A673 (cell line): ENCODE data around the gene REN. TPM values are rescaled to one million over a fixed set of nuclear protein-coding genes. Genes with fewer than 3 reads are reported as not detected.

Experiments
- BruUV-seq: library from RNA; stranded (reverse); fragments of 400-500 nt; replicated peaks from 2 replicates; lab custom pipeline; 2021; lab: Mats Ljungman, UMichigan
- CTCF ChIA-PET: fragments of 300-600 bp; sonication (Branson Sonifier 250); formaldehyde crosslinking; loops from one replicate; lab custom pipeline; 2022; ENCODE audit warnings: antibody characterized with exemption; lab: Charles Lee
- POLR2A ChIA-PET: fragments of 300-600 bp; sonication (Branson Sonifier 250); formaldehyde crosslinking; loops from one replicate; lab custom pipeline; 2022; ENCODE audit warnings: antibody characterized with exemption; ENCODE audit not compliant: low non-redundant PET; lab: Charles Lee
- DNase-seq: peaks from one replicate; pipeline ENCODE4 v3.0.0-alpha.2; 2015; ENCODE audit warnings: low spot score
- H3K27ac ChIP-seq: fragments of 200-600 bp; sonication (generic); 2 replicates; pipeline ENCODE4 v1.5.1; 2016; ENCODE audit warnings: mixed run types, low read depth, mild to moderate bottlenecking, mixed read lengths, antibody characterized with exemption, low read length; ENCODE audit not compliant: poor library complexity, severe bottlenecking
- H3K27me3 ChIP-seq: fragments of 200-600 bp; sonication (generic); replicated peaks from 2 replicates; pipeline ENCODE4 v1.6.1; 2017; ENCODE audit warnings: mixed run types, low read depth, mild to moderate bottlenecking, mixed read lengths, antibody characterized with exemption, low read length; ENCODE audit not compliant: insufficient read depth, poor library complexity
- H3K36me3 ChIP-seq: fragments of 200-600 bp; sonication (generic); 2 replicates; pipeline ENCODE4 v1.6.1; 2016; ENCODE audit warnings: mixed run types, mild to moderate bottlenecking, mixed read lengths, antibody characterized with exemption, low read length; ENCODE audit not compliant: insufficient read depth, poor library complexity, severe bottlenecking
- H3K4me1 ChIP-seq: fragments of 200-600 bp; sonication (generic); 2 replicates; pipeline ENCODE4 v1.6.1; 2017; ENCODE audit warnings: mixed run types, mild to moderate bottlenecking, mixed read lengths, antibody characterized with exemption, low read length; ENCODE audit not compliant: insufficient read depth, poor library complexity, severe bottlenecking
- H3K4me3 ChIP-seq: fragments of 200-600 bp; sonication (generic); 2 replicates; pipeline ENCODE4 v1.5.1; 2016; ENCODE audit warnings: low read depth, mixed run types, mild to moderate bottlenecking, mixed read lengths, low read length; ENCODE audit not compliant: poor library complexity, severe bottlenecking
- H3K9me3 ChIP-seq: fragments of 200-600 bp; sonication (generic); 2 replicates; pipeline ENCODE4 v1.6.1; 2016; ENCODE audit warnings: mixed run types, low read depth, mild to moderate bottlenecking, mixed read lengths, antibody characterized with exemption, low read length; ENCODE audit not compliant: poor library complexity, severe bottlenecking
- EZH2 ChIP-seq: fragments of 200-600 bp; sonication (generic); IDR thresholded peaks from 2 replicates; pipeline ENCODE4 v1.6.1; 2017; ENCODE audit warnings: borderline replicate concordance, low read depth, mild to moderate bottlenecking, mixed read lengths, antibody characterized with exemption, low read length; ENCODE audit not compliant: poor library complexity, severe bottlenecking
- intact Hi-C: fragments of 100-400 bp; cut with micrococcal nuclease; formaldehyde crosslinking; loops from one replicate; pipeline ENCODE4 v1.10.0; 2022; ENCODE audit not compliant: unreplicated experiment
- total RNA-seq: library from RNA; stranded (reverse); gene quantifications from 2 replicates; pipeline ENCODE4 v1.2.3, GENCODE V29; 2021
- TF ChIP-seq, protein P1 (sequence below): fragments of 300-800, 200-600 bp; sonication (generic); conservative IDR thresholded peaks from 2 replicates; pipeline ENCODE4 v1.5.1; 2017; ENCODE audit warnings: low read depth, mild to moderate bottlenecking, antibody characterized with exemption, low read length, moderate library complexity, mixed read lengths

REN gene
- total RNA-seq, 1 experiment from 2014 or later: not detected

DNA sequence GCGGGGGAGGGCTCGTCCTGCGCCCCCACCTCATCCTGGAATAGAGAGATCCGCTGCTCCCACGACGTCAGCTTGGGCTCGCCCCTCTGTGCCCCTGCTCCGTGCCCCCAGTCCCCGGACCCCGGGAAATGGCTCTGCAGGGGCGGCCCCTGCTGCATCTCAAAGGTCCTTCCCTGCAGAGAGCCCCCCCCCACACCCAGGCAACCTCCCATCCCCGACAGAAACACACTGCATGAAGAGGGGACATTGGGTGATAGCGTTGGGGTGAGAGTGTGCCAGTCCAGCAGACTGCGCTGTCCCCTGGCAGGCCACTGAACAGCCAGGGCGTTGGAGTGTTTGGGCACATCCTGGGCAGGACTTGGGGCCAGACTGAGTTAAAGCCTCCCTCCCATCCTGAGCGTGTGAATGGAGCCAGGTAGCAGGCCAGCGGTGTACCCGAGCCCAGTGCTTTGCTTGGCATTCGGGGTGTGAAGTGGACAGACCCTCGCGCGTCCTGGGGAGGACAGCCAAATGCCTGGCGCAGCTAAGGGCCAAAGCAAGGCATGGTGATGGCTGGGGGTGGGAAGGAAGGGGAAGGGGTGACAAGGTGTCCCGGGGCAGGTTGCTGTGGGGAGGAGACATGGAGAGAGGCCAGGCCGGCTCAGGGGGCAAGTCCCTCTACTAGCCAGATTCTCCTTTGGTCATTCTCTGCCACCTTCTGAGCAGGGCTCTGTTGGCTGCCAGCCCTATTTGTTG lies 13.7 kb downstream of the REN start:
- BruUV-seq: no TSS peak
- ChIA-PET CTCF (no interaction called here), POLR2A (no interaction called here)
- Histone ChIP-seq H3K4me1 (peaks cover 6% of the 10 kb centered on the region), H3K36me3 (no peaks in the 10 kb centered on the region), H3K27ac (peak overlapping the region; percentile 70), H3K4me3 (peak overlapping the region; percentile 65), H3K27me3 (no peaks in the 10 kb centered on the region), H3K9me3 (no peaks in the 10 kb centered on the region)
- TF ChIP-seq EZH2: no peak
- TF ChIP-seq, protein P1, sequence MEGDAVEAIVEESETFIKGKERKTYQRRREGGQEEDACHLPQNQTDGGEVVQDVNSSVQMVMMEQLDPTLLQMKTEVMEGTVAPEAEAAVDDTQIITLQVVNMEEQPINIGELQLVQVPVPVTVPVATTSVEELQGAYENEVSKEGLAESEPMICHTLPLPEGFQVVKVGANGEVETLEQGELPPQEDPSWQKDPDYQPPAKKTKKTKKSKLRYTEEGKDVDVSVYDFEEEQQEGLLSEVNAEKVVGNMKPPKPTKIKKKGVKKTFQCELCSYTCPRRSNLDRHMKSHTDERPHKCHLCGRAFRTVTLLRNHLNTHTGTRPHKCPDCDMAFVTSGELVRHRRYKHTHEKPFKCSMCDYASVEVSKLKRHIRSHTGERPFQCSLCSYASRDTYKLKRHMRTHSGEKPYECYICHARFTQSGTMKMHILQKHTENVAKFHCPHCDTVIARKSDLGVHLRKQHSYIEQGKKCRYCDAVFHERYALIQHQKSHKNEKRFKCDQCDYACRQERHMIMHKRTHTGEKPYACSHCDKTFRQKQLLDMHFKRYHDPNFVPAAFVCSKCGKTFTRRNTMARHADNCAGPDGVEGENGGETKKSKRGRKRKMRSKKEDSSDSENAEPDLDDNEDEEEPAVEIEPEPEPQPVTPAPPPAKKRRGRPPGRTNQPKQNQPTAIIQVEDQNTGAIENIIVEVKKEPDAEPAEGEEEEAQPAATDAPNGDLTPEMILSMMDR: no peak
- intact Hi-C loops: no loop called here
- no peak for DNase-seq

DNA sequence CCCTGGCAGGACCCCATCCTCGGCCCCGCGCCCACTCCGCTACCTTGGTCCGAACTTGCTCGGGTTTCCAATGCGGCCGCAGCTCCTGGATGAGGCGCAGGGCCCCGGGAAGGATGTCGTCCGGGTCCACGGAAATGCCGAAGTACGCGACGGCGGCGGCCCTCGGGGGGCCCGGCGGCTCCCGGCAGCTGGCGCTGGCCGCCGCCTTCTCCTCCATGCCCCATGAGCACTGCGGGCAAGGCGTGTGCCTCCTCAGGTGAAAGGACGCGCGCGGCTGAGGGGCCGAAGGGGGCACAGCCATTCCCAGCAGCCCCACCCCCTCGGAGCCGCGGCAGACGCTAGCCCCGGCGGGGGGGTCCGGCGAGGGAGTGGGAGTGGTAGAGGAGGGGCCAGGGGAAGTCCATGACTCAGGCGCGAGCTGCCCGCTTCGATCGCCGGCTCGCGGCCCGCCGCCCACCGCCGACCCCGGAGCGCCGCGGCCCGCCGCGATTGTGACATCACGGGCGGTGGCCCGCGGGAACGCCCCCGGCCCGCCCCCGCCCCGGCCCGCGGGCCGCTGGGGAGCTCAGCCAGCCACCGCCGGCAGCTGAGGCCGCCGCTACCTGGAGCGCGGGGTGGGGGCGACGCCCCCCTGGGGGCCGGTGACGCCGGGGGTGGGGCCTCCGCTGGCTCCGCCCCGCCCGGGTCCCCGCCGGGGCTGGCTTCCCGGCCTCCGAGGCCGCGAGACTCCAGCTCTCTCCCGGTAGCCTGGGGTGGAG lies 14.4 kb downstream of the REN start, which contains the start of gene ETNK2:
Gene ETNK2, minus strand, starts transcription at position 493 of the 758 bp plus-strand sequence. Its CDS starts 192 bp downstream, at position 301.
- CTCF ChIA-PET: interaction anchor here (0.8 kb wide), 1 partner anchor 24 kb away, joined by 3 read pairs; no protein-coding TSS in a partner anchor
- no TSS peak for BruUV-seq
- peaks cover 6% of the 10 kb centered on the region for H3K4me1 ChIP-seq
- peak within 1 kb of the TSS; percentile 70 for H3K27ac ChIP-seq
- peak within 1 kb of the TSS; percentile 65 for H3K4me3 ChIP-seq
- H3K36me3 ChIP-seq: no peaks in the 10 kb centered on the region
- no peaks in the 10 kb centered on the region for H3K9me3 ChIP-seq
- no peaks in the 10 kb centered on the region for H3K27me3 ChIP-seq
- intact Hi-C loops: no loop called here
- TF ChIP-seq, protein P1: no peak
- no peak for TF ChIP-seq EZH2
- POLR2A ChIA-PET: interaction anchor here (0.5 kb wide), 1 partner anchor 286 kb away, joined by 3 read pairs; no protein-coding TSS in a partner anchor
- DNase-seq: peak; percentile 50

DNA sequence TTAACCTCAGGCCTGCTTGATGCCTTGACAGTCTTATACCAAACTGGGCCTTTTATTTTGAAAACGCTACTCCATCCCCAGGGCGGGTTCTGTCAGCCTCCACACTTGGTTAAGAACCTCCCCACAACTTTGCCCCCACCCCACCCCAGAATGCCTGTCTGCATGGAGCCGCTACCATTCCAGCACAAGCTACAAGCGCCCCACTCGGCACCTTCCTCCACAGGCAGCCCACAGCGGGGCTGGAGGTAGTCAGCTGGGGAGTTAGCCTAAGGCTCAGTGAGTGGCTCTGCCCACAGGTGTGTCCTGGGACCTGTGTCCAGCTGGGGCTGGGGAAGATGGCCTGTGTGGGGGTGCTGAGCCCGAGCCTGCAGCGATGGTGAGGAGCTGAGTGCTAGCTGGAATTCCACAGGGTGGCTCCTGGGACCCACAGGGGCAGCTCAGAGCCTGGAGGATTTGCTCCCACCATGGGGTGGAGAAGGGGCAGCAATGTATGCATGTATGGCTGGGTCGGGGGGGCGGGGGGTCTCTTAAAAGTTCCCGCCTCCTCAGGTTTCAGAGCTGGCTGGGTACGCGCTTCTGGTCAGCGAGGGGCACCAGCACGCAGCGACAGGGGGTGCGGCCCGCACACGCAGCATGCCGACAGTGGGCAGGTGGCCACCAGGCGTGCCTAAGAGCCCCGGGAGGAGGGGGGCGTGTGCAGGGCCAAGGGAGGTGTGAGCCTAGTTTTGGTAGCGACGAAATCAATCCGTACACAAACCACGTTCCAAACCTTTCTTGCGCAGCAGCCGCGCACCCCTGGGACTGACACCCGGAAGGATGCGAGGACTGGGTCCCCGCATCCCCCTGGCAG lies 15.2 kb downstream of the REN start:
- TF ChIP-seq EZH2: no peak
- TF ChIP-seq, protein P1: no peak
- H3K27me3 ChIP-seq: no peaks in the 10 kb centered on the region
- no peak overlapping the region for H3K27ac ChIP-seq
- H3K36me3 ChIP-seq: no peaks in the 10 kb centered on the region
- no TSS peak for BruUV-seq
- CTCF ChIA-PET: interaction anchor here (0.8 kb wide), 1 partner anchor 23 kb away, joined by 3 read pairs; no protein-coding TSS in a partner anchor
- intact Hi-C loops: no loop called here
- POLR2A ChIA-PET: interaction anchor here (0.5 kb wide), 1 partner anchor 285 kb away, joined by 3 read pairs; no protein-coding TSS in a partner anchor
- H3K4me3 ChIP-seq: peak overlapping the region; percentile 65
- DNase-seq: peak; percentile 45
- peaks cover 6% of the 10 kb centered on the region for H3K4me1 ChIP-seq
- H3K9me3 ChIP-seq: no peaks in the 10 kb centered on the region
